ENCODE measurements around the gene IDUA.

The IDUA gene

DNA sequence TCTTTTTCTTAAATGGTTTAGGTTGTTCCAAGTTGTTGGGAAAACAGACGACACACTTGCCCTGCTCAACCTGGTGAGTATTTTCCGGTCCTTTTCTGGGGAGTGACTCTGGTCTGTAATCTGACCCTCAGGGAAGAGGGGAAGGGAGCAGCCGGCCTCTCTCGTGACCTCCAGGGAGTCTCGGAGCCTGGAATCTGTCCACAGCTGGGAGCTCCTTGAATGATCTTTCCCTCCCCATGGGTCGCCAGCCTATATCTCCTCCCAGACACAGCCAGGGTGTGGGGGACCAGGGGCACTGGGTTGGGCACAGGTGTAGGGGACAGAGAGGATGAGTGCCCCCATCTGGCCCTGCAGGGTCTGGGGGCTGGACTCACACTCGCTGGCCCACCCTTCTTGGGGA, 35.7 kb upstream of the IDUA start:
- Histone ChIP-seq H3K18ac (ENCODE audit: low read length) (no peak overlapping the region), H3K23ac (ENCODE audit: low read length) (no peak overlapping the region), H3K4ac (ENCODE audit: low read depth, low read length) (no peak overlapping the region), H3K27ac (ENCODE audit: low read depth, low read length) (no peak overlapping the region), H2BK120ac (ENCODE audit: low read depth, low read length) (no peak overlapping the region), H4K5ac (ENCODE audit: low read length) (no peak overlapping the region), H3K79me1 (ENCODE audit: low read length) (no peaks in the 10 kb centered on the region), H3K79me2 (ENCODE audit: control insufficient read depth, insufficient read depth, low read length) (no peaks in the 10 kb centered on the region), H2BK5ac (ENCODE audit: low read length) (no peak overlapping the region), H4K8ac (ENCODE audit: low read depth, low read length) (no peak overlapping the region), H3K36me3 (ENCODE audit: control insufficient read depth, insufficient read depth, low read length) (no peaks in the 10 kb centered on the region), H3K4me1 (ENCODE audit: control insufficient read depth, low read depth, low read length) (no peaks in the 10 kb centered on the region), H2AK5ac (ENCODE audit: low read length) (no peak overlapping the region), H3K4me2 (ENCODE audit: low read length) (no peak overlapping the region), H2BK15ac (replicated peaks; ENCODE audit: low read depth) (no peak overlapping the region), H3K56ac (ENCODE audit: low read length) (no peak overlapping the region), H3K9ac (ENCODE audit: low read length) (no peak overlapping the region), H3K27me3 (ENCODE audit: insufficient read depth, low read length, poor library complexity) (peaks cover 2% of the 10 kb centered on the region), H3K4me3 (ENCODE audit: low read length) (no peak overlapping the region)
- WGBS (ENCODE audit: extremely low coverage, insufficient coverage, low lambda C conversion rate): no CpG with 5 or more reads among the region's 7 CpGs
- DNase-seq: no peak

DNA sequence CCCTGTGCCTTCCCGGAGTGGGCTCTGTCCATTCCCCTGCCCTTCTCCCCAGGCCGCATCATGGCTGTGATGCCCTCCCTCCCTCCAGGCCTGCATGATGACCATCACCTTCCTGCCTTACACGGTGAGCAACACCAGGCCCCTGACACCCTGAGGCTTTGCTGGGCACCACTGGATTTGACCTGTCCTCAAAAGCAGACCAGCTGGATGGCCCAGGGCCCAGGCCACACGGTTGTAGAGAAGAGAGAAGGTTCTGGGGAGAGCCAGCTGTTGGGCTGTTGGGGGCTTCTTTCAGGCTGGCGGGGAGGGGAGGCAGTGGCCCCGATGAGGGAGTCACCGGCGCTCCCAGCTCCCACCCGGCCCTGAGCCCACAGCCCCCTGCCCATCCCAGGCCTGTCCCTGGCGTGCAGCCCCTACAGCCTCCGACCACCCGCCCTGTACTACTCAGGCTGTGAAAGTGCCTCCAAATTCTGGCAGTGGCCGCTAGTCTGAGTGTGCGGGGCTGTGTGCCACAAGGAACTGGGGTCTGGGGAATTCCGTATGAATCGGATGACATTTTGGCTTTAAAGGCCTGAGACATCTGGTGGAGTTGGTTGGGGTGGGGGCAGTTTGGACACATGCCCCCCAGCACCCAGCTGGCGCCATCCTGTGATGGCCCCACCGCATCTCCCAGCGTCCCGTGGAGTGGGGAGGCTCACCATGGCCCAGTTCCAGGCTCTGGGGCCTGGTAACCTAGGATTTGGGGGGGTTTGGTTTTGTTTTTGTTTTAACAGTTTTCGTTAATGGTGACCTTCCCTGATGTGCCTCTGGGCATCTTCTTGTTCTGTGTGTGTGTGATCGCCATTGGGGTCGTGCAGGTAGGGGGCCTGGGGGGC, 35.0 kb upstream of the IDUA start:
- H3K4ac ChIP-seq (ENCODE audit: low read depth, low read length): no peak overlapping the region

DNA sequence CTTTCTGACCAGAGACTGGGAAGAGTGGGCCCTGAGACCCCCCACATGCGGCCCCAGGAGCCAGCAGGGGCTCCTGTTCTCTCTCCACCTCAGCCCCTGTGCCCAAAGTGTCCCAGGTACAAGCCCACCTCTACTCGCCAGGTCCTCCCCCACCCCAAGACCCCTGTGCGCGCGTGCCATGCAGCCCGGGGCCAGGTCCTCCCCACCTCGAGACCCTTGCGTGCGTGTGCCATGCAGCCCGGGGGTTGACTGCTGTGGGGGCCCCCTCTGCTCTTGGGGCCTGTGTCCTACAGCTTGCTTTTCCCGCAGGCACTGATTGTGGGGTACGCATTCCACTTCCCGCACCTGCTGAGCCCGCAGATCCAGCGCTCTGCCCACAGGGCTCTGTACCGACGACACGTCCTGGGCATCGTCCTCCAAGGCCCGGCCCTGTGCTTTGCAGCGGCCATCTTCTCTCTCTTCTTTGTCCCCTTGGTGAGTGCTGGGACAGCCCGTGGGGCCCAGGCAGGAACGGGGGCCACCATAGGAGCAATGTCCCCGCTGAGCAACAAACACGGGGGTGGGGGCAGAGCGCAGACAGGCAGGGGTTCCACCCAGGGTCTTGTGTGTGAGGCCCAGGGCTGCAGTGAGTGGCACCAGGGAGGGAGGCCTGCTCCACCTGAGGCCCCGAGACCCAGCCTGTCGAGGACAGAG, 33.8 kb upstream of the IDUA start:
- no peak overlapping the region for H3K56ac ChIP-seq (ENCODE audit: low read length)
- no CpG with 5 or more reads among the region's 28 CpGs for WGBS (ENCODE audit: extremely low coverage, insufficient coverage, low lambda C conversion rate)
- no peak overlapping the region for H2BK15ac ChIP-seq (replicated peaks; ENCODE audit: low read depth)
- no peaks in the 10 kb centered on the region for H3K27me3 ChIP-seq (ENCODE audit: insufficient read depth, low read length, poor library complexity)
- no peak overlapping the region for H3K4me3 ChIP-seq (ENCODE audit: low read length)
- no peaks in the 10 kb centered on the region for H3K79me2 ChIP-seq (ENCODE audit: control insufficient read depth, insufficient read depth, low read length)
- no peak overlapping the region for H3K4ac ChIP-seq (ENCODE audit: low read depth, low read length)
- no peak overlapping the region for H2AK5ac ChIP-seq (ENCODE audit: low read length)
- no peaks in the 10 kb centered on the region for H3K79me1 ChIP-seq (ENCODE audit: low read length)
- DNase-seq: no peak
- no peak overlapping the region for H3K9ac ChIP-seq (ENCODE audit: low read length)
- H3K4me2 ChIP-seq (ENCODE audit: low read length): no peak overlapping the region
- H3K23ac ChIP-seq (ENCODE audit: low read length): no peak overlapping the region
- no peak overlapping the region for H4K8ac ChIP-seq (ENCODE audit: low read depth, low read length)
- H2BK5ac ChIP-seq (ENCODE audit: low read length): no peak overlapping the region
- no peaks in the 10 kb centered on the region for H3K36me3 ChIP-seq (ENCODE audit: control insufficient read depth, insufficient read depth, low read length)
- H3K27ac ChIP-seq (ENCODE audit: low read depth, low read length): no peak overlapping the region
- no peaks in the 10 kb centered on the region for H3K4me1 ChIP-seq (ENCODE audit: control insufficient read depth, low read depth, low read length)
- H2BK120ac ChIP-seq (ENCODE audit: low read depth, low read length): no peak overlapping the region
- H4K5ac ChIP-seq (ENCODE audit: low read length): no peak overlapping the region
- H3K18ac ChIP-seq (ENCODE audit: low read length): no peak overlapping the region

More for the DNA sequence above, 35.0 kb upstream of the IDUA start:
- Histone ChIP-seq H3K23ac (ENCODE audit: low read length) (no peak overlapping the region), H3K36me3 (ENCODE audit: control insufficient read depth, insufficient read depth, low read length) (no peaks in the 10 kb centered on the region), H4K5ac (ENCODE audit: low read length) (no peak overlapping the region), H3K9ac (ENCODE audit: low read length) (no peak overlapping the region), H2AK5ac (ENCODE audit: low read length) (no peak overlapping the region), H3K56ac (ENCODE audit: low read length) (no peak overlapping the region), H3K4me2 (ENCODE audit: low read length) (no peak overlapping the region), H3K18ac (ENCODE audit: low read length) (no peak overlapping the region), H4K8ac (ENCODE audit: low read depth, low read length) (no peak overlapping the region), H3K4me1 (ENCODE audit: control insufficient read depth, low read depth, low read length) (no peaks in the 10 kb centered on the region), H2BK5ac (ENCODE audit: low read length) (no peak overlapping the region), H3K27me3 (ENCODE audit: insufficient read depth, low read length, poor library complexity) (no peaks in the 10 kb centered on the region), H3K27ac (ENCODE audit: low read depth, low read length) (no peak overlapping the region), H3K79me2 (ENCODE audit: control insufficient read depth, insufficient read depth, low read length) (no peaks in the 10 kb centered on the region), H3K4me3 (ENCODE audit: low read length) (no peak overlapping the region), H2BK15ac (replicated peaks; ENCODE audit: low read depth) (no peak overlapping the region), H2BK120ac (ENCODE audit: low read depth, low read length) (no peak overlapping the region), H3K79me1 (ENCODE audit: low read length) (no peaks in the 10 kb centered on the region)
- DNase-seq: no peak
- WGBS (ENCODE audit: extremely low coverage, insufficient coverage, low lambda C conversion rate): no CpG with 5 or more reads among the region's 23 CpGs

DNA sequence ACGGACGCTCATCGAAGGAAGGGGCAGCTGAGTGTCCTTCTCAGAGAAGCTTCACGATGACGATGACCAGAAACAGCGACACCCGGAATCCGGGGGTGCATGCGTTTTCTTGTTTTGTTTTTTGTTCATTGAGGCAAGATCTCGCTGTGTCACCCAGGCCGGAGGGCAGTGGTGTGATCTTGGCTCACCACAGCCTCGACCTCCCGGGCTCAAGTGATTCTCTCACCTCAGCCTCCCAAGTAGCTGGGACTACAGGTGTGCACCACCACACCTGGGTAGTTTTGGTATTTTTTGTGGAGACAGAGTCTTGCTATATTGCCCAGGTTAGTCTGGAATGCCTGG, 33.3 kb upstream of the IDUA start:
- Histone ChIP-seq H3K9ac (ENCODE audit: low read length) (no peak overlapping the region), H3K4me3 (ENCODE audit: low read length) (no peak overlapping the region), H2AK5ac (ENCODE audit: low read length) (no peak overlapping the region), H3K18ac (ENCODE audit: low read length) (no peak overlapping the region), H3K23ac (ENCODE audit: low read length) (no peak overlapping the region), H3K79me2 (ENCODE audit: control insufficient read depth, insufficient read depth, low read length) (no peaks in the 10 kb centered on the region), H2BK15ac (replicated peaks; ENCODE audit: low read depth) (no peak overlapping the region), H3K4me2 (ENCODE audit: low read length) (no peak overlapping the region), H4K8ac (ENCODE audit: low read depth, low read length) (no peak overlapping the region), H2BK5ac (ENCODE audit: low read length) (no peak overlapping the region), H3K56ac (ENCODE audit: low read length) (no peak overlapping the region), H4K5ac (ENCODE audit: low read length) (no peak overlapping the region), H3K27ac (ENCODE audit: low read depth, low read length) (no peak overlapping the region), H3K79me1 (ENCODE audit: low read length) (no peaks in the 10 kb centered on the region), H3K36me3 (ENCODE audit: control insufficient read depth, insufficient read depth, low read length) (no peaks in the 10 kb centered on the region), H3K4me1 (ENCODE audit: control insufficient read depth, low read depth, low read length) (no peaks in the 10 kb centered on the region), H3K4ac (ENCODE audit: low read depth, low read length) (no peak overlapping the region), H2BK120ac (ENCODE audit: low read depth, low read length) (no peak overlapping the region), H3K27me3 (ENCODE audit: insufficient read depth, low read length, poor library complexity) (no peaks in the 10 kb centered on the region)
- WGBS (ENCODE audit: extremely low coverage, insufficient coverage, low lambda C conversion rate): no CpG with 5 or more reads among the region's 13 CpGs
- no peak for DNase-seq

DNA sequence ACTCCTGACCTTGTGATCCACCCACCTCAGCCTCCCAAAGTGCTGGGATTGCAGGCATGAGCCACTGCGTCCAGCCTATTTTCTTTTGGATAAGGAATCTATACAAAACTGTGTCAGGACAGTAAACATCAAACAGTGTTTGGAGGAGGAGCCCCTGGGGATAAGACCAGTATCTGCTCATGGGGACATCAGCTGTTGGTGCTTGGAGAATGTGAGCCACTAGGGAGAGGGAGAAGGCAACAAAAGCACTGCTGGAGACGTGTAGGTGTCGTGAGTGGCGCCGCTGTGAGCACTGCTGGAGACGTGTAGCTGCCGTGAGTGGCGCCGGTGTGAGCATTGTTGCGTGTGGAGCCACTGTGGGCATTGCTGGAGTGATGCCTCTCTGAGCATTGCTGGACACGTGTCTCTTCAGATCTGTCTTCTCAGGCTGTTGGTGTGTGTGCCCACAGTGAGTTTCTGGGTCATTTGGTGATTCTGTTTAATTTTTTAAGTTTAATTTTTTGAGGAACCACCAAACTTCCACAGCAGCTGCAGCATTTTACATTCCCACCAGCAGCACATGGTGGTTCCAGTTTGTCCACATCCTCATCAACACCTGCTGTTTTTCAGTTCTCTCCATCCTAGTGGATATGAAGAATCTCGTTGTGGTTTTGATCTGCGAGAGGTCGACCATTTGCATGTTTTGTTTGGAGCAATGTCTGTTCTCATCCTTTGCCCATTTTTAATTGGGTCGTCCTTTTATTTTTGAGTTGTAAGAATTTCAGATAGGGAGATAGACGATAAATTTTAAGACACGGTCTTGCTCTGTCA, 32.4 kb upstream of the IDUA start:
- Histone ChIP-seq H3K4ac (ENCODE audit: low read depth, low read length) (no peak overlapping the region), H3K9ac (ENCODE audit: low read length) (no peak overlapping the region), H3K56ac (ENCODE audit: low read length) (no peak overlapping the region), H2BK120ac (ENCODE audit: low read depth, low read length) (no peak overlapping the region), H2BK5ac (ENCODE audit: low read length) (no peak overlapping the region), H4K5ac (ENCODE audit: low read length) (no peak overlapping the region), H4K8ac (ENCODE audit: low read depth, low read length) (no peak overlapping the region), H3K79me2 (ENCODE audit: control insufficient read depth, insufficient read depth, low read length) (no peaks in the 10 kb centered on the region), H3K27me3 (ENCODE audit: insufficient read depth, low read length, poor library complexity) (no peaks in the 10 kb centered on the region), H3K36me3 (ENCODE audit: control insufficient read depth, insufficient read depth, low read length) (no peaks in the 10 kb centered on the region), H3K4me3 (ENCODE audit: low read length) (no peak overlapping the region), H3K79me1 (ENCODE audit: low read length) (no peaks in the 10 kb centered on the region), H3K23ac (ENCODE audit: low read length) (no peak overlapping the region), H3K18ac (ENCODE audit: low read length) (no peak overlapping the region), H3K27ac (ENCODE audit: low read depth, low read length) (no peak overlapping the region), H2BK15ac (replicated peaks; ENCODE audit: low read depth) (no peak overlapping the region), H3K4me2 (ENCODE audit: low read length) (no peak overlapping the region), H2AK5ac (ENCODE audit: low read length) (no peak overlapping the region), H3K4me1 (ENCODE audit: control insufficient read depth, low read depth, low read length) (no peaks in the 10 kb centered on the region)
- no peak for DNase-seq
- WGBS (ENCODE audit: extremely low coverage, insufficient coverage, low lambda C conversion rate): no CpG with 5 or more reads among the region's 17 CpGs
